Measurements from ENCODE around the gene NUDT16L1. TPM values are rescaled to one million over a fixed set of nuclear protein-coding genes. Genes with fewer than 3 reads are reported as not detected.
"Not testable (repeated sequence)": the region's sequence is repeated elsewhere in the genome, so short reads cannot be mapped to it uniquely, and the experiment has no call there.

Gene NUDT16L1
- 24.8 and 33.2 TPM in 2 replicates for total RNA-seq (2012; rRNA removed)

- Histone ChIP-seq H3K4me2 (ENCODE audit: low read length) (peak within 1 kb of the TSS; percentile 90), H3K27me3 (ENCODE audit: control insufficient read depth, insufficient read depth, low read length) (no peaks in the 10 kb centered on the region), H3K4me1 (ENCODE audit: control insufficient read depth, insufficient read depth, low read length) (peaks cover 25% of the 10 kb centered on the region), H3K9ac (ENCODE audit: low read depth, low read length) (peak within 1 kb of the TSS; percentile 88), H3K36me3 (ENCODE audit: insufficient read depth, low read length) (peaks cover 37% of the 10 kb centered on the region), H3K9me3 (replicated peaks; ENCODE audit: low read length) (no peaks in the 10 kb centered on the region), H3K4me3 (ENCODE audit: low read length) (peak within 1 kb of the TSS; percentile 95)
Observed at GRCh38 chr16:4693296-4693955, at the start of gene NUDT16L1. Gene NUDT16L1 (plus strand): TSS chr16:4693562. CDS start chr16:4693727, 165 bp downstream.

- no peak overlapping the region for H3K4me3 ChIP-seq (ENCODE audit: low read length)
- H3K27me3 ChIP-seq (ENCODE audit: control insufficient read depth, insufficient read depth, low read length) = no peaks in the 10 kb centered on the region
- no peaks in the 10 kb centered on the region for H3K9me3 ChIP-seq (replicated peaks; ENCODE audit: low read length)
- H3K36me3 ChIP-seq (ENCODE audit: insufficient read depth, low read length) = peaks cover 26% of the 10 kb centered on the region
- H3K9ac ChIP-seq (ENCODE audit: low read depth, low read length) = no peak overlapping the region
- no peaks in the 10 kb centered on the region for H3K4me1 ChIP-seq (ENCODE audit: control insufficient read depth, insufficient read depth, low read length)
- no peak overlapping the region for H3K4me2 ChIP-seq (ENCODE audit: low read length)
Observed at GRCh38 chr16:4646773-4647643, 46.4 kb upstream of the NUDT16L1 start.

GRCh38 chr16:4647644-4647980 is 45.8 kb upstream of the NUDT16L1 start:
- peaks cover 31% of the 10 kb centered on the region for H3K36me3 ChIP-seq (ENCODE audit: insufficient read depth, low read length)
- H3K27me3 ChIP-seq (ENCODE audit: control insufficient read depth, insufficient read depth, low read length) = no peaks in the 10 kb centered on the region
- H3K9ac ChIP-seq (ENCODE audit: low read depth, low read length) = no peak overlapping the region

GRCh38 chr16:4648917-4649316 is 44.4 kb upstream of the NUDT16L1 start:
- H3K4me3 ChIP-seq (ENCODE audit: low read length) = no peak overlapping the region
- H3K4me1 ChIP-seq (ENCODE audit: control insufficient read depth, insufficient read depth, low read length) = no peaks in the 10 kb centered on the region
- no peaks in the 10 kb centered on the region for H3K27me3 ChIP-seq (ENCODE audit: control insufficient read depth, insufficient read depth, low read length)
- H3K9me3 ChIP-seq (replicated peaks; ENCODE audit: low read length) = no peaks in the 10 kb centered on the region
- no peak overlapping the region for H3K4me2 ChIP-seq (ENCODE audit: low read length)
- H3K36me3 ChIP-seq (ENCODE audit: insufficient read depth, low read length) = peaks cover 32% of the 10 kb centered on the region
- H3K9ac ChIP-seq (ENCODE audit: low read depth, low read length) = no peak overlapping the region

More at GRCh38 chr16:4647644-4647980, 45.8 kb upstream of the NUDT16L1 start:
- Histone ChIP-seq H3K4me2 (ENCODE audit: low read length) (no peak overlapping the region), H3K4me3 (ENCODE audit: low read length) (no peak overlapping the region), H3K4me1 (ENCODE audit: control insufficient read depth, insufficient read depth, low read length) (no peaks in the 10 kb centered on the region), H3K9me3 (replicated peaks; ENCODE audit: low read length) (no peaks in the 10 kb centered on the region)

DNA sequence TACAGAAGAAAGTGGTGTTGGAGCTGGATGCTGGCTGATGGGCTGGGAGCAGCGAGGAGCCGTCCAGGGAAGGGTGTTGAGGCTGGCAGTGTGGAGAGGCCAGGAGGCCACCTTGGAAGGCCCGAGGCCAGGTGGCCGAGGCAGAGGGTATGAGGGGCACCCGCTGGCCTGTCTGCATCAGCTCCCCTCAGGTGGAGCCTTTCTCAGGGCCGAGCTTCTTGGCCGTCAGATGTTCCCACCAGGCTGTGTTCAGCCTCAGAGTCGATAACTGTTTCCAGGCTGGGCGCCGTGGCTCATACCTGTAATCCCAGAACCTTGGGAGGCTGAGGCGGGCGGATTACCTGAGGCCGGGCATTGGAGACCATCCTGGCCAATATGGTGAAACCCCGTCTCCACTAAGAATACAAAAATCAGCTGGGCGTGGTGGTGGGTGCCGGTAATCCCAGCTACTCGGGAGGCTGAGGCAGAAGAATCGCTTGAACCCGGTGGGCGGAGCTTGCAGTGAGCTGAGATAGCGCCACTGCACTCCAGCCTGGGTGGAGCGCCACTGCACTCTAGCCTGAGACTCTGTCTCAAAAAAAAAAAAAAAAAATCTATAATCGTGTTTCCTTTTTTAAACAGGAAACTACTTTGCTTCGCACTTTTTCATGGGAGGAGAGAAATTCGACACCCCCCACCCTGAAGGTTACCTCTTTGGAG is 43.5 kb upstream of the NUDT16L1 start:
- Histone ChIP-seq H3K9me3 (replicated peaks; ENCODE audit: low read length) (no peaks in the 10 kb centered on the region), H3K4me3 (ENCODE audit: low read length) (no peak overlapping the region), H3K36me3 (ENCODE audit: insufficient read depth, low read length) (peaks cover 35% of the 10 kb centered on the region)

DNA sequence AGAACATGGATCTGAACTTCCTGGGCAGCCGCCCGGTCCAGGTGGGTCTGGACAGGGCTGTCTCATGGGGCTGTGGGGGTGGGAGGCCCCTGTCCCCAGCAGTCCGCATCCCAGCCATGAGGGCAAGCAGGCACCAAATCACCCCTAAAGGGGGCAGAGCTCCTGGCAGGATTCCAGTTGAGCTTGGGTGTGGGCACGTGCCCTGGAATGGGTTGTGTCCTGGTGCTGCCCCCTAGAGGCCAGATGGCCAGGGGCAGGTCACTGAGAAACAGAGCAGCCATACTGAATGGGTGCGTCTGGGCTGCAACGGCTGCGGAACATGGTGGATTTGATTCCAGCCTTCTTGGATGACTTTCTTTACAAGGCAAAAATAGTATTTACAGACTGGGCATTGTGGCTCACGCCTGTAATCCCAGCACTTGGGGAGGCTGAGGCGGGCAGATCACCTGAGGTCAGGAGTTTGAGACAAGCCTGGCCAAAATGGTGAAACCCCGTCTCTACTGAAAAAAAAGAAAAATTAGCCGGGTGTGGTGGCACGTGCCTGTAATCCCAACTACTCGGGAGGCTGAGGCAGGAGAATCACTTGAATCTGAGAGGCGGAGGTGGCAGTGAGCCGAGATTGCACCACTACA is 42.8 kb upstream of the NUDT16L1 start:
- H3K4me1 ChIP-seq (ENCODE audit: control insufficient read depth, insufficient read depth, low read length); H3K9me3 ChIP-seq (replicated peaks; ENCODE audit: low read length); H3K9ac ChIP-seq (ENCODE audit: low read depth, low read length); H3K4me2 ChIP-seq (ENCODE audit: low read length); H3K27me3 ChIP-seq (ENCODE audit: control insufficient read depth, insufficient read depth, low read length); H3K4me3 ChIP-seq (ENCODE audit: low read length): not testable (repeated sequence)
- peaks cover 37% of the 10 kb centered on the region for H3K36me3 ChIP-seq (ENCODE audit: insufficient read depth, low read length)

More for the DNA sequence above, 43.5 kb upstream of the NUDT16L1 start:
- Histone ChIP-seq H3K4me1 (ENCODE audit: control insufficient read depth, insufficient read depth, low read length) (no peaks in the 10 kb centered on the region), H3K27me3 (ENCODE audit: control insufficient read depth, insufficient read depth, low read length) (no peaks in the 10 kb centered on the region), H3K4me2 (ENCODE audit: low read length) (no peak overlapping the region), H3K9ac (ENCODE audit: low read depth, low read length) (no peak overlapping the region)

- Histone ChIP-seq H3K9ac (ENCODE audit: low read depth, low read length) (no peak overlapping the region), H3K36me3 (ENCODE audit: insufficient read depth, low read length) (peaks cover 40% of the 10 kb centered on the region), H3K4me3 (ENCODE audit: low read length) (no peak overlapping the region), H3K9me3 (replicated peaks; ENCODE audit: low read length) (no peaks in the 10 kb centered on the region), H3K27me3 (ENCODE audit: control insufficient read depth, insufficient read depth, low read length) (no peaks in the 10 kb centered on the region), H3K4me1 (ENCODE audit: control insufficient read depth, insufficient read depth, low read length) (no peaks in the 10 kb centered on the region), H3K4me2 (ENCODE audit: low read length) (no peak overlapping the region)
Observed at GRCh38 chr16:4651827-4652226, 41.5 kb upstream of the NUDT16L1 start.

GRCh38 chr16:4652561-4652960 is 40.8 kb upstream of the NUDT16L1 start:
- H3K9ac ChIP-seq (ENCODE audit: low read depth, low read length) = no peak overlapping the region
- no peak overlapping the region for H3K4me2 ChIP-seq (ENCODE audit: low read length)
- H3K9me3 ChIP-seq (replicated peaks; ENCODE audit: low read length) = no peaks in the 10 kb centered on the region
- H3K27me3 ChIP-seq (ENCODE audit: control insufficient read depth, insufficient read depth, low read length) = no peaks in the 10 kb centered on the region
- no peaks in the 10 kb centered on the region for H3K4me1 ChIP-seq (ENCODE audit: control insufficient read depth, insufficient read depth, low read length)
- no peak overlapping the region for H3K4me3 ChIP-seq (ENCODE audit: low read length)
- H3K36me3 ChIP-seq (ENCODE audit: insufficient read depth, low read length) = peaks cover 44% of the 10 kb centered on the region

DNA sequence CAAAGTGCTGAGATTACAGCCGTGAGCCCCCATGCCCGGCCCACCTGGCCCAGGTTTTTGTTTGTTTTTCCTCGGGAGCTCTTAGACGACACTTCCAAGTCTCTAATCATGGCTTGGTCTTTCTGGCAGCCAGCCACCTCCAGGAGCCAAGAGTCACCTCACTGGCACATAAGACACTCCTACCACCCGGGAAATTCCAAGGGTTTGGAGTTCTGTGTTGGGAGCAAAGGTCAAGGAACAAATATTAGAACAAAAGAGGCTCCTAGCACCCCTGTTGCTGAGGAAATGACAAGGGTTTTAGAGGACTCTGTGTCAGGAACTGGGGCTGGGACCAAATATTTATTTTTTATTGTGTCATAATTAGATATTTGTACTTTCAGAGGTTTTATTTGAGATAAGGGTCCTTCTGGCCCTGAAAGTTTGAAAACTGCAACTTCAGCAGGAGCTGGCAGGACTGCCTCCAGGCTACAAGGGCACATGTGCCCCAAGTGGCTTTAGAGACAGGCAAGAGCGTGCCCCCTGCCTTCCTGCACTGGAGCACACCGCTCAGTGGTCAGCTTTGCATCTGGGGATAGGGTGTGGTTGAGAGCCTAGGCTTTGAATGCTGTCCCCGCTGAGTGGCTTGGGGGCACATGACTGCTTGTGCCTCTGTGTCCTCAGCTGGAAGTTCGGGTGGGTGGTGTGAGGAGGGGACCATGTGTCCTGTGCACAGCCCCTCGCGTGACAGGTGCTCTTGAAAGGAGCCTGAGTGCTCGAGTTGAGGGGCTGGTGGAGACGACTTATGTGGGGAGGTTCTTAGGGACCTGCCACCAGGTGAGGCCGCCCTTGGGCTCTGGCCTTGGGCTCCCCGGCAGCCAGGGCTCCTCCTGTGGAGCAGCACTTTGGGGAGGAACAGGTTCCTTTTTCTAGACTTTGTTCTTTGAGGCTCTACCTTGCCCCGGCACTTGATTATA is 39.1 kb upstream of the NUDT16L1 start:
- H3K4me2 ChIP-seq (ENCODE audit: low read length) = no peak overlapping the region
- no peak overlapping the region for H3K4me3 ChIP-seq (ENCODE audit: low read length)
- no peaks in the 10 kb centered on the region for H3K9me3 ChIP-seq (replicated peaks; ENCODE audit: low read length)
- no peaks in the 10 kb centered on the region for H3K4me1 ChIP-seq (ENCODE audit: control insufficient read depth, insufficient read depth, low read length)
- no peak overlapping the region for H3K9ac ChIP-seq (ENCODE audit: low read depth, low read length)
- no peaks in the 10 kb centered on the region for H3K27me3 ChIP-seq (ENCODE audit: control insufficient read depth, insufficient read depth, low read length)
- H3K36me3 ChIP-seq (ENCODE audit: insufficient read depth, low read length) = peaks cover 41% of the 10 kb centered on the region

DNA sequence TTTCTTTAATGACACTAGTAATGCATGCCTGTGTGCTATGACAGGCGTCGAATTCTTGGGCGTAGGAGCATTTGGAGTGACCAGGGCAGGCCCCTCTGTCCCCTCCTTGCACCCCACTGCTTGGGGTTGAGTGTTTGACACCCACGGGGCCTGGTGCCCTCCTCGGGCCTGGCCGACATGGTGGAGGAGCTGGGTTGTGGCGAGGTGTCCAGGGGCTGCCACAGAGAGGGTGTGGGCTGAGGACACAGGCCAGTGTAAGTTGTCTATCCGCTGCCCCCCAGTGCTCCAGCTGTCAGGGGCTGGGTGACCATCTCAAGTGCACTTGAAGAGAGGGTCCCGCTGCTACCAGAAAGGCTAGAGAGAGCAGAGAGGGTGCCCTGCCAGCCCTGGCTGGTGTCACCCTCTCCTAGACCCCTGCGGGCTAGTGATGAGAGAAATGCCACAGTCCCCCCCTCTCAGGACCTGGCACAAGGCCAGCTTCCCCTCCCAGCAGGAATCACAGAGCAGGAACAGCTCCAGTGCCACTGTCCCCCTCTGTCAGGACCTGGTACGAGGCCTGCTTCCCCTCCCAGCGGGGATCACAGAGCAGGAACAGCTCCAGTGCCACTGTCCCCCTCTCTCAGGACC is 38.3 kb upstream of the NUDT16L1 start:
- Histone ChIP-seq H3K36me3 (ENCODE audit: insufficient read depth, low read length) (peaks cover 48% of the 10 kb centered on the region), H3K4me1 (ENCODE audit: control insufficient read depth, insufficient read depth, low read length) (peaks cover 1% of the 10 kb centered on the region), H3K9me3 (replicated peaks; ENCODE audit: low read length) (no peaks in the 10 kb centered on the region), H3K4me2 (ENCODE audit: low read length) (no peak overlapping the region), H3K27me3 (ENCODE audit: control insufficient read depth, insufficient read depth, low read length) (no peaks in the 10 kb centered on the region), H3K4me3 (ENCODE audit: low read length) (no peak overlapping the region), H3K9ac (ENCODE audit: low read depth, low read length) (no peak overlapping the region)
